Measurements from ENCODE around the gene ZNF746.

DNA sequence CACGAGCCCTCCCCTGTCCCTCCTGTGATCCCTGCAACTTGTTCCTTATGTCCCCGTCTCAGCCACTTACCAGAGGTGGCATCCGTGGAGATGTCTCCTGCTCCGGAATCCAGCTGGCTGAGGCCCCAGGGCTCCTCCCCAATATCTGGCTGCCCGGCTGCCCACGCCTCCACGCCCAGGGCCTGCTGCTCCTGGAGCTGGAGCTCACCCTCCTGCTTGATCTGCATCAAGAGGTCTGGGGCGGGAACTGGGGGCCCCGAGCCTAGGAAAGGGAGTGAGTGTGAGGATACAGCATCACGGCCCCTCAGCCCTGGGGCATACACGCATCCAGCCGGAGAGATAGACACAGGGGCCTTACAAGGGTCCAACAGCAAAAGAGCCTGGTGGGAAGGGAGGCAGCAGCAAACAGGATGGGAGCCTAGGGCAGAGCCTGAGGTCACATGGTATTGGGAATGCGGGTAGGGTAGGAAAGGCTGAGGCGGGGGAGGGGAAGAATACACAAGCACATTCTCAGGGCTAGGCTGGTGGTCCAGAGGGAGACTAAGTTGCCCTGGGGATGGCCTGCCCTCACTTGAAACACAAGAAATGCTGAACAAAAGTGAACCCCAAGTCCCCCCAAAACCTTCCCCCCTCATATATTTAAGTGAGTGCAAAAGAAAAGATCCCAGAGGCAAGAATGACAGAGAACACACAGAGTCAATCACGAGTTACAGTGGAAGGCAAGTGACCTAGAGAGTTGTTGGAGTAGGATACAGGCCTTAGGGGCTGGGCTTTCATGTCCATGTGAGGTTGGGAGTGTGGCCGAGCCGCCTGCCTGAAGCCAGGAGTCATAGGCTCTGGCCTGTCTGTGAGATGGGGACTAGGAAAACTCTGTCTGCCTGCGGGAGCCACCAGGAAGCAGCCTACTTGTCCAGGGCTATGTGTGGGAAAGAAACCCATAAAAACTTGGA is 19.8 kb downstream of the ZNF746 start:
- TF ChIP-seq SPI1 (IDR thresholded peaks at IDR 0.05; ENCODE audit: low read depth, low read length) (no peak), POLR2AphosphoS5 (IDR thresholded peaks at IDR 0.05; ENCODE audit: low read depth, low read length) (no peak)

Data from GM12891 (cell line).